ENCODE measurements around the gene ATP2C2.

- TF ChIP-seq CTCF (IDR thresholded peaks at IDR 0.05; ENCODE audit: low read length) = no peak
- TF ChIP-seq EZH2phosphoT487 (IDR thresholded peaks at IDR 0.05; ENCODE audit: low read length) = no peak
- TF ChIP-seq EZH2 (optimal IDR thresholded peaks at IDR 0.05; ENCODE audit: low read depth, low read length) = no peak
Measured at GRCh38 chr16:84459941-84460405, 91.6 kb downstream of the ATP2C2 start.
